ENCODE data around the gene STK38L. TPM values are rescaled to one million over a fixed set of nuclear protein-coding genes. Genes with fewer than 3 reads are reported as not detected.

STK38L gene
- total RNA-seq, 1 experiment from 2014 or later = 25.2 TPM

DNA sequence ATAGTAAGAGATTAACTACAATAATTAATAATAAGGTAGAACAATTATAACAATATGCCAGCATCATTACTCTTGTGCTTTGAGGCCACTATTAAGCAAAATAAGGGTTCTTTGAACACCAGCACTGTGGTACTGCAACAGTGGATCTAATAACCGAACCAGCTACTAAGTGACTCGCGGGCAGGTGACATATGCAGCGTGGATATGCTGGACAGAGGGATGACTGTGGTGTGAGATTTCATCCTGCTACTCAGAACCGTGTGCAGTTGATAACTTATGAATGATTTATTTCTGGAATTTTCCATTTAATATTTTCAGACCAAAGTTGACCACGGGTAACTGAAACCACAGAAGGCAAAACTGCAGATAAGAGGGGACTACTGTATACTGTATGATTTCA lies 123.0 kb downstream of the STK38L start:
- H3K36me3 ChIP-seq (ENCODE audit: control insufficient read depth, insufficient read depth, low read length) = no peaks in the 10 kb centered on the region
- no peak overlapping the region for H3K27ac ChIP-seq (ENCODE audit: low read length)
- intact Hi-C loops (cut with micrococcal nuclease; ENCODE audit: unreplicated experiment) (no loop called here), in situ Hi-C loops (cut with HindIII; ENCODE audit: low pct_unique_long_range_greater_than_20kb, low sequenced_read_pairs) (no loop called here)
- BruUV-seq (replicated peaks) = no TSS peak
- no peak overlapping the region for H3K4me3 ChIP-seq (ENCODE audit: low read depth in 2 of 2, low read length in 2 of 2)
- H3K4me1 ChIP-seq (ENCODE audit: control insufficient read depth, insufficient read depth, low read length) = no peaks in the 10 kb centered on the region; the same call in 1 of the 2 replicates
- H3K9me3 ChIP-seq (ENCODE audit: control insufficient read depth, insufficient read depth, low read depth, low read length) = no peaks in the 10 kb centered on the region
- ATAC-seq (no peak), DNase-seq (ENCODE audit: low read depth, low spot score) (no peak)
- CTCF ChIA-PET = no interaction called here
- TF ChIP-seq, protein P1, sequence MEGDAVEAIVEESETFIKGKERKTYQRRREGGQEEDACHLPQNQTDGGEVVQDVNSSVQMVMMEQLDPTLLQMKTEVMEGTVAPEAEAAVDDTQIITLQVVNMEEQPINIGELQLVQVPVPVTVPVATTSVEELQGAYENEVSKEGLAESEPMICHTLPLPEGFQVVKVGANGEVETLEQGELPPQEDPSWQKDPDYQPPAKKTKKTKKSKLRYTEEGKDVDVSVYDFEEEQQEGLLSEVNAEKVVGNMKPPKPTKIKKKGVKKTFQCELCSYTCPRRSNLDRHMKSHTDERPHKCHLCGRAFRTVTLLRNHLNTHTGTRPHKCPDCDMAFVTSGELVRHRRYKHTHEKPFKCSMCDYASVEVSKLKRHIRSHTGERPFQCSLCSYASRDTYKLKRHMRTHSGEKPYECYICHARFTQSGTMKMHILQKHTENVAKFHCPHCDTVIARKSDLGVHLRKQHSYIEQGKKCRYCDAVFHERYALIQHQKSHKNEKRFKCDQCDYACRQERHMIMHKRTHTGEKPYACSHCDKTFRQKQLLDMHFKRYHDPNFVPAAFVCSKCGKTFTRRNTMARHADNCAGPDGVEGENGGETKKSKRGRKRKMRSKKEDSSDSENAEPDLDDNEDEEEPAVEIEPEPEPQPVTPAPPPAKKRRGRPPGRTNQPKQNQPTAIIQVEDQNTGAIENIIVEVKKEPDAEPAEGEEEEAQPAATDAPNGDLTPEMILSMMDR (IDR thresholded peaks at IDR 0.05) = no peak
- no peak for TF ChIP-seq POLR2AphosphoS5 (IDR thresholded peaks at IDR 0.05; ENCODE audit: low read depth, low read length)
- no peak for TF ChIP-seq TCF7L2 (IDR thresholded peaks at IDR 0.05; ENCODE audit: low read depth, low read length)
- TF ChIP-seq, protein P2, sequence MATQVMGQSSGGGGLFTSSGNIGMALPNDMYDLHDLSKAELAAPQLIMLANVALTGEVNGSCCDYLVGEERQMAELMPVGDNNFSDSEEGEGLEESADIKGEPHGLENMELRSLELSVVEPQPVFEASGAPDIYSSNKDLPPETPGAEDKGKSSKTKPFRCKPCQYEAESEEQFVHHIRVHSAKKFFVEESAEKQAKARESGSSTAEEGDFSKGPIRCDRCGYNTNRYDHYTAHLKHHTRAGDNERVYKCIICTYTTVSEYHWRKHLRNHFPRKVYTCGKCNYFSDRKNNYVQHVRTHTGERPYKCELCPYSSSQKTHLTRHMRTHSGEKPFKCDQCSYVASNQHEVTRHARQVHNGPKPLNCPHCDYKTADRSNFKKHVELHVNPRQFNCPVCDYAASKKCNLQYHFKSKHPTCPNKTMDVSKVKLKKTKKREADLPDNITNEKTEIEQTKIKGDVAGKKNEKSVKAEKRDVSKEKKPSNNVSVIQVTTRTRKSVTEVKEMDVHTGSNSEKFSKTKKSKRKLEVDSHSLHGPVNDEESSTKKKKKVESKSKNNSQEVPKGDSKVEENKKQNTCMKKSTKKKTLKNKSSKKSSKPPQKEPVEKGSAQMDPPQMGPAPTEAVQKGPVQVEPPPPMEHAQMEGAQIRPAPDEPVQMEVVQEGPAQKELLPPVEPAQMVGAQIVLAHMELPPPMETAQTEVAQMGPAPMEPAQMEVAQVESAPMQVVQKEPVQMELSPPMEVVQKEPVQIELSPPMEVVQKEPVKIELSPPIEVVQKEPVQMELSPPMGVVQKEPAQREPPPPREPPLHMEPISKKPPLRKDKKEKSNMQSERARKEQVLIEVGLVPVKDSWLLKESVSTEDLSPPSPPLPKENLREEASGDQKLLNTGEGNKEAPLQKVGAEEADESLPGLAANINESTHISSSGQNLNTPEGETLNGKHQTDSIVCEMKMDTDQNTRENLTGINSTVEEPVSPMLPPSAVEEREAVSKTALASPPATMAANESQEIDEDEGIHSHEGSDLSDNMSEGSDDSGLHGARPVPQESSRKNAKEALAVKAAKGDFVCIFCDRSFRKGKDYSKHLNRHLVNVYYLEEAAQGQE (IDR thresholded peaks at IDR 0.05; ENCODE audit: insufficient read depth in 1 of 2, low read depth in 2 of 2, low read length in 1 of 2) = no peak
- no peak for TF ChIP-seq SIN3A (IDR thresholded peaks at IDR 0.05; ENCODE audit: borderline replicate concordance, insufficient read depth, low read depth, low read length)
- POLR2A ChIA-PET = no interaction called here
- H3K27me3 ChIP-seq (ENCODE audit: control insufficient read depth, insufficient read depth, low read length) = no peaks in the 10 kb centered on the region

Other genes with a start within 250 kb of the STK38L start
- gene TM7SF3, start 229.9 kb upstream of the STK38L start, total RNA-seq (2021; ENCODE audit: unreplicated experiment) = 59.8 TPM
- gene MED21, start 221.7 kb upstream of the STK38L start, total RNA-seq (2021; ENCODE audit: unreplicated experiment) = 54.8 TPM
- gene C12orf71, start 161.7 kb upstream of the STK38L start, total RNA-seq (2021; ENCODE audit: unreplicated experiment) = not detected
- gene BMAL2, start 88.5 kb downstream of the STK38L start, total RNA-seq (2021; ENCODE audit: unreplicated experiment) = 43.9 TPM
- gene SMCO2, start 202.4 kb downstream of the STK38L start, total RNA-seq (2021; ENCODE audit: unreplicated experiment) = 0.36 TPM